ENCODE results near the gene PRRT3.

The PRRT3 gene

GRCh38 chr3:9951962-9952805 lies at the start of gene PRRT3:
Gene PRRT3, minus strand, starts transcription at chr3:9952408. Its CDS starts 2,293 bp downstream, at chr3:9950115.
- no peak for DNase-seq (ENCODE audit: low read depth)

DNA sequence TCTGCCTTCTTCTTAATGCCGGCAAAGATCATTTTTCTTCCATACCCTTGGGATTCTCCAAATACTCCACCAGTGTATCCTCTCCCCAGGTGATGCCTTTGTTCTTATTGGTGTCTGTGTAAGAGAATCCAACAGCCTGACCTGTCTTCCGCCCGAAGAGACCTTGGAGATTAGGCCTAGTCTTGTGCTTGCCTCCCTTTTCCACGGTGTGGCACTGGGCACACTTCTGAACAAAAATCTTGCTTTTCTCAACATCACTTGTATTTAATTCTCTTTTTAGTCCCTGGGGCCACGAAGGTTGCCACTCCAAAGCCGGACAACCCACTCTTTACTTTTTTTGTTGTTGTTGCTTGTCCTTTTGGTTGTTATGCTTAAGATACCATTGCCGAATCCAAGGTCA lies 48.5 kb upstream of the PRRT3 start:
- DNase-seq (ENCODE audit: low read depth) = no peak

- DNase-seq (ENCODE audit: low read depth) = no peak
Observed at GRCh38 chr3:9994086-9994844, 42.1 kb upstream of the PRRT3 start.

DNA sequence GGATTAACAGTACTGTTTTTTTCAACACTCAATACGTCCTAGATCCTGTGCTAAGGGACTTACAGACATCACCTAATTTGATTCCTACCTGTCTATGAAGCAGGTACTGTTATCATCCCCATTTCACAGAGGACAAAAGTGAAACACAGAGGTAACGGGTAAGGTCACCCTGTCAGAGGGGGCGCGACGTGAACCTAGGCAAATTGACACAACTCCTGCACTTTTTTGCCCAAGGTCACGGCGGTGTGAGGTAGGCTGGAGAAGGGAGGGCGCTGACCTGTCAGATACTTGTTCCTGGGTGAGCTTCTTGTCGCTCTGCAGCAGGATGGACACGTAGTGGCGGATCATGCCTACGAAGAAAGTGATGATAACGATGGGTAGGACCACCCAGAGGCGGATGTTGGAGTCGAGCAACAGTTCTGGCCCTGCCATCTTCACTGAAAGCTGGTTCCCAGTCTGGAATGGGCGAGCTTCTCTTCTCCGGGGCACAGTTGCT lies 34.1 kb upstream of the PRRT3 start:
- DNase-seq (ENCODE audit: low read depth) = no peak

- DNase-seq (ENCODE audit: low read depth) = no peak
Observed at GRCh38 chr3:9980251-9980650, 28.0 kb upstream of the PRRT3 start.

GRCh38 chr3:9978710-9979305 lies 26.6 kb upstream of the PRRT3 start:
- no peak for DNase-seq (ENCODE audit: low read depth)

- DNase-seq (ENCODE audit: low read depth) = peak; percentile 96
Observed at GRCh38 chr3:9976721-9977709, 24.8 kb upstream of the PRRT3 start.

DNA sequence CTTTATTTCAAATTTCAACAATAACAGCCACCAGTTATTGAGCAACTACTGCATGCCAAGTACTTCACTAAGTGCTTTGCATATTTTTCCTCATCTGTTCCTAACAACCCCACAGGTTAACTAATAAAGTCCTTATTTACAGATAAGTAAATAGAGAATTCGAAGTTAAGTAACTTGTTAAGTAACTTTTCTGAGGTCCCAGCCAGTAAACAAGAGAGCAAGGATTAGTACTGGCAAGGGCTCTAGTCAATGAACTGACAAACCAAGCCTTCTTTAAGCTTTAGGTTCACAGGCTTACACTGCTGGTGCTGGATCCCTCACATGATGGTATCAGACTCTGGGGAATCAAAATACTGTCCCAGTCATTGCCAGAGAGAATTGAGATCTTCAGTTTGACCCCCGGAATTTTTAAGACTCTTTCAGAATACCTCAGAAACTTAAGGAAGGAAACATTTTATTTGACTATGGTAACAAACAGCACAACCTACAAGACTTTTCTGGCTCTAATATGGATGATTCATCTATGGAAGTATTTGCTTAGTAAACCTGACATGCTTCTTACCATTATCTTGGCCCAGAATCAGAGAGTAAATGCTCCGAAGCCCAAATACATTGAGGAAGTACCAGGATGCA lies 17.9 kb upstream of the PRRT3 start:
- DNase-seq (ENCODE audit: low read depth) = peak; percentile 65

- no peak for DNase-seq (ENCODE audit: low read depth)
Observed at GRCh38 chr3:9969632-9970019, 17.4 kb upstream of the PRRT3 start.

DNA sequence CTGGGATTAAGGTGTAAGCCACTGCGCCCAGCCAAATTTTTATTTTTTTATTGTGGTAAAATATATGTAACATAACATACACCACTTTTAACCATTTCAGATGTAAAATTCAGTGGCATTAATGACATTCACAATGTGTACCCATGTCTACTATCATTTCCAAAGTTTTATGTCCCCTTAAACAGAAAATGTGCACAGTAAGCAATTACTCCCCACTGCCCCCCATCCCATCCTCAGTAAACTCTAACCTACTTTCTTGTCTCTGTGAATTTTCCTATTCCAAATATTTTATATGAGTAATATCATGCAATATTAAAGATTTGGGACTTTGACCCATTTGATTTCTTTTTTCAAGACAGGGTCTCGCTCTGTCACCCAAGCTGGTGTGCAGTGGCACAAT lies 14.6 kb upstream of the PRRT3 start:
- DNase-seq (ENCODE audit: low read depth) = no peak

DNA sequence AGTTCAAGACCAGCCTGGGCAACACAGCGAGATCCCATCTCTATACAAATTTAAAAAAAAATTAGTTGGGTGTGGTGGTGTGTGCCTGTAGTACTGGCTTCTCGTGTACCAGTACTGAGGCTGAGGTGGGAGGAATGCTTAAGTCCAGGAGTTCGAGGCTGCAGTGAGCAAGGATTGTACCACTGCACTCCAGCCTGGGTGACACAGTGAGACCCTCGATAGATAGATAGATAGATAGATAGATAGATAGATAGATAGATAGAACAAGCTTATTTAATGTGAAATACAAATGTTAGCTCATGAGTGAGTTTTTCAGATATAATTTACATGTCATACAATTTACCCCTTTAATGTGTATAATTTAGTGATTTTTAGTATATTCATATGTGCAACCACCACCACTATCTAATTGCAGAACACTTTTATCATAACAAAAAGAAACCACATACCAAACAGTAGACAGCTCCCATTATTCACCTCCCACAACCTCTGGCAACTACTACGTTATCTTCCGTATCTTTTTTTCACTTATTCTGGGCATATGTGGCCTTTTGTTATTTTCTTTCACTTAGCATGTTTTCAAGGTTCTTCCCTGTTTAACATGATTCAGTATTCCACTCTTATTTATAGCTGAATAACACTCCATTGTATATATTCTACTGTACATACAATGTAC lies 13.1 kb upstream of the PRRT3 start:
- DNase-seq (ENCODE audit: low read depth) = no peak

DNA sequence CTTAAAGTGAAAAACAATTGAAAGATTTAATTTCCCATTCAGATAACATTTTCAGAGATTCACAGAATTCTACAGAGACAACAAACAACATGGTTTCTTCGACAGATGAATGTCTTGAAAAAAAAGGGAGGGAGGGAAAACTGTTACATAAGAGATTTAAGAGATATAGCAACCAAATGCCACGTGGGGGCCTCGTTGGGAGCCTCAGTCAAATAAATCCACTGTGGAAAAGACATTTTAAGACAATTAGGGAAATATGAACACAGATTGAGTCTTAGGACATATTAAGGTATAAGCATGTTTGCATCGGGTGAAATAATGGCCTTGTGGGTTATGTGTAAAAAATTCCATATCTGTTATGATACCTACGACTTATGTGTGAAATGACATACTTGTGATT lies 5.0 kb upstream of the PRRT3 start:
- no peak for DNase-seq (ENCODE audit: low read depth)

DNA sequence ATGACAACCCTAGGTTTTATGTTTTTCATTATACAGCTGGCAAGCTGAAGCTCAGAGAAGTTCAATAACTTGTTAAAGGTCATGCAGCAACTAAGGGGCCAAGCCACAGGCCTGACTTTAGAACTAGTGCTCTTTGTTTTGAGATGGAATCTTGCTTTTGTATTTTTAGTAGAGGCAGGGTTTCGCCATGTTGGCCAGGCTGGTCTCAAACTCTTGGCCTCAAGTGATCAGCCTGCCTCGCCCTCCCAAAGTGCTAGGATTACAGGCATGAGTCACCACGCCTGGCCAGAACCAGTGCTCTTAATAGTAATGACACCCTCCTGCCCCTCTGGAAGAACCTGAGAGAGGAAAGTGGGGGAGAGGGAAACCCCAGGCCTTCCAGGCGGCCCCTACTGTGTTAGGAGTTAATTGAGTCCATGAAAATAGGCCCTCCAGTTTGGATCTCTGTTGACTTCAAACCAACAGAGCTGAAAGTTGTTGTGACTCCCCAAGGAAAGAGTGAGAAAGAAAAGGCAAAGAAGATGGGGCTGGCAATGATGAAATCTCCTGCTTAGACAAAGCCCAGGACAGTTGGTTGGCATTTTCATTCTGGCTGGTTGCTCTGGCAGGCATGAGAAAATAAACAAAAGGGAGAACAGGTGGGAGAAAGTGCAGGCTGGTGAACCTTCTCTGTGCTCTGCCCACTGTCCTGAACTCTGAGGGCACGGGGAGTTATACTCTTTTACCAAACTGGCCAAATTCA lies 3.6 kb upstream of the PRRT3 start:
- no peak for DNase-seq (ENCODE audit: low read depth)

DNA sequence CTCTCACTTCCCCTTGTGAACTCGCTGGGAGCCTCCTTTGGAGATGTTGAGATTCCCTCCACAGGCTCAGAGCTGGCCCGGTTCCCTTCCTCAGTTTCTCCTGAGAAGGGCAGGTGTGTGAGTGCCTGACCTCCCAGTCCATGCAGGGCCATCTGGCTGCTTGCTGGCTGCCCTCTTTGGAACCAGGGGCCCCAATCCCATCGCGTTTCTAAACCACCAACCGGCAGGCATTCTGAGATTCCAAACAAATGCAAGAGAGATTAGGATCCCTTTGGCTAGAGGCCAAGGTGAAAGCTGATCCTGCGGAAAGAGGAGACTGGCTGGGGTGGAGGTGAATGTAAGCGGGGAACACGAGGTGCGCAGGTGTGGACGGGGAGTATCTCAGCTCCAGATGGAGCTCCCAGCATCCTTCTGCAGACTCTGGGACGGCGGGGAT lies 2.9 kb upstream of the PRRT3 start:
- DNase-seq (ENCODE audit: low read depth) = no peak

DNA sequence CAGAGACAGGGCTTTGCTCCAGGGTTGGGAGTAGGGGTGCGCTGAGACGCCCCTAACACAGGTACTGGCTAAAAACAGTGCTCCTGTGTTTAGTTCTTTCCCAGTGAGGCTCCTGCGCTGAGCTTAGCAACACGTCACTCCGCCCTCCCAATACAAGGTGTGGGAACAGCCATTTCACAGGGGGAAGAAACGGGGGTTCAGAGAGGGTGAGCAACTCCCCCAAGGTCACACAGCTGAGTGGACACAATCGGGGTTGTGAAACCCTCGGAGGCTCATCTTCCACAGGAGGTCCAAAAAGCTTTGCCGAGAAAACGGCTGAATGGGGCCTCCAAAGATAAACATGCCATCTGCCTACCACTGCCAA lies 628 bp downstream of the PRRT3 start:
- DNase-seq (ENCODE audit: low read depth) = no peak

DNA sequence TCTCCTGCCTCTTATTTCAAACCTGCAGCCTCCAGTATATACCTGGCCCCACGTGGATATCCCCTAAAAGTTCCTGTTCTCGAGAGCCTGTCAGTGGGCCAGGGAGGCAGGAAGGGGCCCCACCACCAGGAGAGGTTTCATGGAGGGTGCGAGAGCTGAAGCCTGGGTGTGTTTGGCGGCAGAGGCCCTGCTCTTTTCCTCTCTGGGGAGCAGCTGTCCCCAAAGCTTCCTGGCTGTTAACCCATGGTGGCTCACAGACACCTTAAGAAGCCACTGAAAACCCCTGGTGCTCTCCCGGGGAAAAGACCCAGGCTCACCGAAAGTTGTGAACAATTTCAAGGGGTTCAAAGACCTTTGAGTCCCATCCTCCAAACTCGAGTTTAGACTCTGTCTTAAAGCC lies 1.1 kb downstream of the PRRT3 start:
- DNase-seq (ENCODE audit: low read depth) = no peak

- DNase-seq (ENCODE audit: low read depth) = no peak
Observed at GRCh38 chr3:9949626-9950025, 2.6 kb downstream of the PRRT3 start.

- no peak for DNase-seq (ENCODE audit: low read depth)
Observed at GRCh38 chr3:9949115-9949514, 3.1 kb downstream of the PRRT3 start.

- DNase-seq (ENCODE audit: low read depth) = no peak
Observed at GRCh38 chr3:9948586-9948985, 3.6 kb downstream of the PRRT3 start.

Measured in GM04503 (cell line).